ENCODE measurements around the gene COX20. TPM values are rescaled to one million over a fixed set of nuclear protein-coding genes. Genes with fewer than 3 reads are reported as not detected.
"Not testable (repeated sequence)": the region's sequence is repeated elsewhere in the genome, so short reads cannot be mapped to it uniquely, and the experiment has no call there.

The COX20 gene
- total and polyA plus RNA-seq, 5 donors from 2014 or later: 25.8 to 42.2 (median 32.9) TPM

DNA sequence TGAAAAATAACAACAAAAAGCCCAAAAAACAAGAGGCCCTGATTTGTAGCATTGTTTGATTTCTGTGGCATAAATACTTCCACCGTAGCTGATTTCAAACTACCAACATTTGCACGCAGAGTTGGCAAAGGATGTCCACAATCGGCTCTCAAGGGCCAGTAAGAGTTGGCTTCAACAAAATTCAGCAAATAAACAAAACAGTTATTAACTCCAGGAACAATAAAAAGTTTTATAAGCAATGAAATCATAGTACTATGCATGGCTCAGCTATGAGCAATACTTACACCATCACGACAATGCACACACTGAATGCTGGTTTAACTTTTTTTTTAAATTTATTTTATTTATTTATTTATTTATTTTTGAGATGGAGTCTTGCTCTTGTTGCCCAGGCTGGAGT is 8.7 kb upstream of the COX20 start:
- DNase-seq: no peak
- no peak for ATAC-seq (ENCODE audit: low read depth in 2 of 2)
- Mint-ChIP-seq H3K27ac (no peak overlapping the region), H3K4me1 (peaks cover 0 to 11% (median 0%) of the 10 kb centered on the region in 4 donors), H3K27me3 (peaks cover 5% of the 10 kb centered on the region), H3K9me3 (peaks cover 0 to 2% (median 0%) of the 10 kb centered on the region in 7 donors), H3K36me3 (no peaks in the 10 kb centered on the region), H3K4me3 (no peak overlapping the region)
- no peaks in the 10 kb centered on the region for H3K36me3 ChIP-seq (ENCODE audit: control insufficient read depth, insufficient read depth, low read length)
- no peak overlapping the region for H3K27ac ChIP-seq (ENCODE audit: insufficient read depth, low read length, poor library complexity, severe bottlenecking)
- H3K4me1 ChIP-seq (ENCODE audit: control insufficient read depth, insufficient read depth, low read length, poor library complexity, severe bottlenecking): no peaks in the 10 kb centered on the region
- H3K9me3 ChIP-seq (ENCODE audit: control insufficient read depth in 2 of 2, low read length in 2 of 2): no peaks in the 10 kb centered on the region
- no peak overlapping the region for H3K4me3 ChIP-seq (ENCODE audit: low read depth, low read length)
- H3K27me3 ChIP-seq (ENCODE audit: control insufficient read depth, insufficient read depth, low read length): peaks cover 3% of the 10 kb centered on the region

DNA sequence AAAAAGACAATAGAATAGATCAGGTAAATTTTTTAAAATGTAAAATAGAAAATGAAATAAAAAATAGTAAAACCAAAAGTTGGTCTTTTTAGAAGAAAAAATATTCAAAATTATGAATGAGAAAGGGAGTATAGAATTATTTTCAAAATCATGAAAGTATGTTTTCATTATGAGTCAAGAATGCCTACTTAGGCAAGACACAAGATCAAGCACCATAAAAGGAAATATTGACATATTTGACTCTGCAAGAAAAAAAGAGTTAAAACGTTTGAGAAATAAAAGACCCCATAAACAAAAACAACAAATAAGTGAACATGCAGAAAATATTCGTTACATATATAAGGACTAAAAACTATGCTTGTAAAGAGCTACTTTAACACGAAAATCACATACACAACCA is 4.8 kb upstream of the COX20 start:
- peaks cover 13% of the 10 kb centered on the region for H3K4me1 ChIP-seq (ENCODE audit: control insufficient read depth, insufficient read depth, low read length, poor library complexity, severe bottlenecking)
- Mint-ChIP-seq H3K4me1 (peaks cover 0 to 11% (median 6%) of the 10 kb centered on the region in 4 donors), H3K27me3 (no peaks in the 10 kb centered on the region), H3K27ac (no peak overlapping the region), H3K36me3 (no peaks in the 10 kb centered on the region), H3K4me3 (peak overlapping the region in 2 of 4 donors; percentile 49 to 68), H3K9me3 (peaks cover 0 to 2% (median 0%) of the 10 kb centered on the region in 7 donors)
- H3K36me3 ChIP-seq (ENCODE audit: control insufficient read depth, insufficient read depth, low read length): no peaks in the 10 kb centered on the region
- H3K9me3 ChIP-seq (ENCODE audit: control insufficient read depth in 2 of 2, low read length in 2 of 2): no peaks in the 10 kb centered on the region
- no peaks in the 10 kb centered on the region for H3K27me3 ChIP-seq (ENCODE audit: control insufficient read depth, insufficient read depth, low read length)
- H3K27ac ChIP-seq (ENCODE audit: insufficient read depth, low read length, poor library complexity, severe bottlenecking): no peak overlapping the region
- ATAC-seq (ENCODE audit: low read depth in 2 of 2) (no peak), DNase-seq (no peak)
- H3K4me3 ChIP-seq (ENCODE audit: low read depth, low read length): no peak overlapping the region

DNA sequence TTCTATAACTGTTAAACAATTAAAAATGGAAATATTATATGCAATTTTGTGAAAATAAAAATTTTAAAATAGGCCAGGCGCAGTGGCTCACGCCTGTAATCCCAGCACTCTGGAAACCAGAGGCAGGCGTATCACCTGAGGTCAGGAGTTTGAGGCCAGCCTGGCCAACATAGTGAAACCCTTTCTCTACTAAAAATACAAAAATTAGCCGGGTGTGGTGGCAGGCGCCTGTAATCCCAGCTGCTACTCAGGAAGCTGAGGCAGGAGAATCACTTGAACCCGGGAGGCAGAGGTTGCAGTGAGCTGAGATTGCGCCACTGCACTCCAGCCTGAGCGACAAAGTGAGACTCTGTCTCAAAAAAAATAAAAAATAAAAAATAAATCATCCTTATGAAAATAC is 2.2 kb upstream of the COX20 start:
- H3K4me1 Mint-ChIP-seq: peaks cover 20 to 34% (median 27%) of the 10 kb centered on the region in 4 donors
- H3K27ac ChIP-seq (ENCODE audit: insufficient read depth, low read length, poor library complexity, severe bottlenecking): peak overlapping the region; percentile 98
- not testable (repeated sequence) for ATAC-seq (ENCODE audit: low read depth in 2 of 2); H3K9me3 ChIP-seq (ENCODE audit: control insufficient read depth in 2 of 2, low read length in 2 of 2); H3K27me3 Mint-ChIP-seq; H3K36me3 Mint-ChIP-seq; H3K27me3 ChIP-seq (ENCODE audit: control insufficient read depth, insufficient read depth, low read length); DNase-seq; H3K9me3 Mint-ChIP-seq; H3K36me3 ChIP-seq (ENCODE audit: control insufficient read depth, insufficient read depth, low read length)
- H3K4me3 Mint-ChIP-seq: peak overlapping the region; percentile 97 to 98 (median 98)
- H3K4me1 ChIP-seq (ENCODE audit: control insufficient read depth, insufficient read depth, low read length, poor library complexity, severe bottlenecking): peaks cover 39% of the 10 kb centered on the region
- H3K27ac Mint-ChIP-seq: peak overlapping the region in 1 of 3 donors; percentile 97
- peak overlapping the region; percentile 74 for H3K4me3 ChIP-seq (ENCODE audit: low read depth, low read length)

DNA sequence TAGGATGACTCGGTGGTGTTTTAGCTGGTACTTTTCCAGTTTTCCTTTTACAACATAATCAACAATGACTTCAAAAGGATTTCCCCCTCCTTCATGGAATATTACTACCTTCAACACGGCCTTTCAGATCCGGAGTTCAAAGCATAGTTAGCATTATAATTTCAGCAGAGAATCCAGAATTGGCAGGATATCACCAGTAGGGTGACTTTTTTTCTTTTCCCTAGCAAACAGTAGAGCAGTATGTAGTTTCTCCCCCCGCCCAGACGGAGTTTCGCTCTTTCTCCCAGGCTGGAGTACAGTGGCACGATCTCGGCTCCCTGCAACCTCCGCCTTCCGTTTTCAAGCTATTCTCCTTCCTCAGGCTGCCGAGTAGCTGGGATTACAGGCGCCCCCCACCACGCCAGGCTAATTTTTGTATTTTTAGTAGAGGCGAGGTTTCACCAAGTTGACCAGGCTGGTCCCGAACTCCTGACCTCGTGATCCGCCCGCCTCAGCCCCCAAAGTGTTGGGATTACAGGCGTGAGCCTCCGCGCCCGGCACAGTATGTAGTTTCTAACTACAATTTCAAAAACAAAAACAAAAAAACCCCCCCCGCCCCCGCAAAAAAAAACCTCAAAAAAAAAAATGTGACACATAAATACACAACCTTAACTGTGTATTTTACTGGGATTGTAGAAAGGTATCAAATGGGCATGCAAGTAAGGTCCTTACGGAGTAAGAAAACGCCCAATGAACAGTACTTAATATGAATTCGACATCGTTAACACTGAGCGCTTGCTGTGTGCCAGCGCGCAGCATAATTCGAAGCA is 1.5 kb upstream of the COX20 start:
- H3K36me3 Mint-ChIP-seq: peaks cover 7% of the 10 kb centered on the region
- H3K9me3 Mint-ChIP-seq: peaks cover 0 to 2% (median 0%) of the 10 kb centered on the region in 7 donors
- H3K4me3 ChIP-seq (ENCODE audit: low read depth, low read length): peak overlapping the region; percentile 93
- peaks cover 26 to 41% (median 31%) of the 10 kb centered on the region in 4 donors for H3K4me1 Mint-ChIP-seq
- no peaks in the 10 kb centered on the region for H3K27me3 ChIP-seq (ENCODE audit: control insufficient read depth, insufficient read depth, low read length)
- peak overlapping the region; percentile 98 for H3K27ac ChIP-seq (ENCODE audit: insufficient read depth, low read length, poor library complexity, severe bottlenecking)
- no peaks in the 10 kb centered on the region for H3K9me3 ChIP-seq (ENCODE audit: control insufficient read depth in 2 of 2, low read length in 2 of 2)
- peak; percentile 15 to 16 for ATAC-seq (ENCODE audit: low read depth in 2 of 2)
- peak overlapping the region; percentile 97 to 100 (median 100) for H3K27ac Mint-ChIP-seq
- H3K27me3 Mint-ChIP-seq: no peaks in the 10 kb centered on the region
- peak overlapping the region; percentile 97 to 98 (median 98) for H3K4me3 Mint-ChIP-seq
- H3K4me1 ChIP-seq (ENCODE audit: control insufficient read depth, insufficient read depth, low read length, poor library complexity, severe bottlenecking): peaks cover 39% of the 10 kb centered on the region
- peak; percentile 36 to 62 (median 56) for DNase-seq
- peaks cover 2% of the 10 kb centered on the region for H3K36me3 ChIP-seq (ENCODE audit: control insufficient read depth, insufficient read depth, low read length)

DNA sequence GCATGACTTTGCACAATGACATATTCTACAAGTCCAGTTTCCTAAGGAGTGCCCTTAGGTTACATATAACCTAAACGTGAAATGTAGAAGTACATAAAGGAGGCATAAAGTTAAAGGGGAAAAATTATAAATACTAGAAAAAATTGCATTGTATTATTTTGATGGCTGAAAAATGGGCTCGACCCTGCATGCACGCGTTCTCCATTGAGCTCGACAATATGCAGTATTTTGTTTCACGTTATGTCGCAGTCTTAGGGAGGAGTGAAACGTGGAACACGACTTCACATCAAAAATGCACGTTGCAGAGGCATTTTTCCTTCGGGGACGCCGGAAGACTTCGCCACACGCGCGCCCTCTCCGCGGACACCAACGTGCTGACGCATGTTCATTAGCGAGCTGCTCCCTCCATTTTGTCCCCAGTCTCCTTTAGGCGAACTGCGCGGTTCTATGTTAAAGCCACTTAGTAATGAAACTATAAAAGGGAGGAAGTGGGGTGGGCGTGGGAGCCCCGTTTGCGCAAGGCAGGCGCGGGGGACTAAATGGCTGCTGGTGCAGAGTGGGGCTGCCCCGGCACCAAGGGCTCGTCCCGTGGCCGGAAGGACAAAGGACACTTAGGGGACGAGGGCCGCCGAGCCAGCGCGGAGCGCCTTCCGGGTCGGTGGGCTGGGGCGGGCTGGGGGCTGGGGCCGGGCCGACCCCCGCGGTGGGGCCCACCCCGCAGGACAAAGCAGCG is 749 bp upstream of the COX20 start:
- Histone ChIP-seq H3K36me3 (ENCODE audit: control insufficient read depth, insufficient read depth, low read length) (peaks cover 9% of the 10 kb centered on the region), H3K4me3 (ENCODE audit: low read depth, low read length) (peak overlapping the region; percentile 93), H3K9me3 (ENCODE audit: control insufficient read depth in 2 of 2, low read length in 2 of 2) (no peaks in the 10 kb centered on the region), H3K27ac (ENCODE audit: insufficient read depth, low read length, poor library complexity, severe bottlenecking) (peak overlapping the region; percentile 98), H3K27me3 (ENCODE audit: control insufficient read depth, insufficient read depth, low read length) (no peaks in the 10 kb centered on the region), H3K4me1 (ENCODE audit: control insufficient read depth, insufficient read depth, low read length, poor library complexity, severe bottlenecking) (peaks cover 45% of the 10 kb centered on the region)
- Mint-ChIP-seq H3K27me3 (no peaks in the 10 kb centered on the region), H3K36me3 (peaks cover 15% of the 10 kb centered on the region), H3K4me3 (peak overlapping the region; percentile 97 to 98 (median 98)), H3K27ac (peak overlapping the region; percentile 97 to 100 (median 100)), H3K9me3 (peaks cover 0 to 2% (median 0%) of the 10 kb centered on the region in 7 donors), H3K4me1 (peaks cover 32 to 48% (median 35%) of the 10 kb centered on the region in 4 donors)
- DNase-seq (peak; percentile 83 to 96 (median 94)), ATAC-seq (ENCODE audit: low read depth in 2 of 2) (peak; percentile 77 to 79)

DNA sequence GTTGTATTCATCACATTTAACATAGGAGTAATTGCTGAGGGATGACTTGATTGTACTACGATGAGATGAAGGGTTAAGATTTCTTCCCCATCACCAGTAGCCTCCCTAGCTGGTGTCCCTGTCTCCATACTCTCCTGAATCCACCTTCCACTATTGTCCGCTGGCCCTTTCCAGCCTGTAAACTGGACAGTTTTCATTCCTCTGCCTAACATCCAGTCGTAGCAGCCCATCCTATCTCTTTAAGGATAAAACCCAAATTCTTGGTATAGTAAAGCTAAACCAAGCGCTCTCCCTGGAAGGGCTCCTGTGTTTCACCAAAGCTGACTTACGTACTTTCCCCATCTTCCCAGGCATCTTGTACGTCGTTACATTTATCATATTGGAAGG is 670 bp downstream of the COX20 start:
- Mint-ChIP-seq H3K4me3 (peak overlapping the region; percentile 96 to 98 (median 98)), H3K27me3 (no peaks in the 10 kb centered on the region), H3K36me3 (peaks cover 27% of the 10 kb centered on the region), H3K4me1 (peaks cover 32 to 61% (median 45%) of the 10 kb centered on the region in 4 donors), H3K9me3 (peaks cover 0 to 2% (median 0%) of the 10 kb centered on the region in 7 donors), H3K27ac (peak overlapping the region; percentile 97 to 100 (median 99))
- H3K27me3 ChIP-seq (ENCODE audit: control insufficient read depth, insufficient read depth, low read length): no peaks in the 10 kb centered on the region
- ATAC-seq (ENCODE audit: low read depth in 2 of 2) (no peak), DNase-seq (no peak)
- peaks cover 54% of the 10 kb centered on the region for H3K4me1 ChIP-seq (ENCODE audit: control insufficient read depth, insufficient read depth, low read length, poor library complexity, severe bottlenecking)
- no peaks in the 10 kb centered on the region for H3K9me3 ChIP-seq (ENCODE audit: control insufficient read depth in 2 of 2, low read length in 2 of 2)
- H3K4me3 ChIP-seq (ENCODE audit: low read depth, low read length): peak overlapping the region; percentile 99
- H3K36me3 ChIP-seq (ENCODE audit: control insufficient read depth, insufficient read depth, low read length): peaks cover 18% of the 10 kb centered on the region
- H3K27ac ChIP-seq (ENCODE audit: insufficient read depth, low read length, poor library complexity, severe bottlenecking): peak overlapping the region; percentile 98

DNA sequence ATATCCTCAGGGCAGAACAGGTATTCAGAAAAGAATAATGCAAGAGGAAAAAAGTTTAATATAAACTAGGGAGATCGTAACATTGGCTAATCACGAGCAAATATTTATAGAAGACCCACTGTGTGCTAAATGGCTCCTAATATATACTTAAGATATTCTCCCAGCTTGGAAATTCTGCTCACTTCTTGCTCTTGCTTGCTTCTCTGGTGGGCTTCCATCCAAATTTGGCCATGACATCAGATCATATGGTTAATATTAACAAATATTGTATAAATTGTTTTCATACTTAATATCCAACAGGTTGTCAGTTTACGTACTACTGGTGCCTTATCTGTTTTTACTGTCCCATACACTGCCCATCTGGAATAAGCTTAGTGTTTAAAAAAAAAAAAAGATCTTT is 1.1 kb downstream of the COX20 start:
- H3K4me1 ChIP-seq (ENCODE audit: control insufficient read depth, insufficient read depth, low read length, poor library complexity, severe bottlenecking): peaks cover 54% of the 10 kb centered on the region
- ATAC-seq (ENCODE audit: low read depth in 2 of 2) (no peak), DNase-seq (no peak)
- Mint-ChIP-seq H3K4me1 (peaks cover 33 to 65% (median 48%) of the 10 kb centered on the region in 4 donors), H3K36me3 (peaks cover 28% of the 10 kb centered on the region), H3K27ac (peak overlapping the region; percentile 97 to 100 (median 99)), H3K27me3 (no peaks in the 10 kb centered on the region), H3K9me3 (peaks cover 0 to 2% (median 0%) of the 10 kb centered on the region in 7 donors), H3K4me3 (peak overlapping the region; percentile 96 to 98 (median 98))
- no peaks in the 10 kb centered on the region for H3K9me3 ChIP-seq (ENCODE audit: control insufficient read depth in 2 of 2, low read length in 2 of 2)
- peak overlapping the region; percentile 98 for H3K27ac ChIP-seq (ENCODE audit: insufficient read depth, low read length, poor library complexity, severe bottlenecking)
- peaks cover 22% of the 10 kb centered on the region for H3K36me3 ChIP-seq (ENCODE audit: control insufficient read depth, insufficient read depth, low read length)
- no peaks in the 10 kb centered on the region for H3K27me3 ChIP-seq (ENCODE audit: control insufficient read depth, insufficient read depth, low read length)
- peak overlapping the region; percentile 99 for H3K4me3 ChIP-seq (ENCODE audit: low read depth, low read length)
